Stimulated activated CD4-positive, alpha-beta T cell treated with anti-CD3 and anti-CD28 coated beads, Interleukin-15, amount 100 ng/mL, for 48 hours (primary cell): ENCODE results near the gene FAM3D.
A peak's percentile ranks its signal among the peaks of the same experiment; 100 is the strongest.
"Not testable (repeated sequence)": the region's sequence is repeated elsewhere in the genome, so short reads cannot be mapped to it uniquely, and the experiment has no call there.

ENCODE experiments used
- DNase-seq, 2 donors: peaks; one replicate each; pipeline ENCODE4 v3.0.0-alpha.2; 2020; ENCODE audit warnings: low read depth in 2 of 2

FAM3D gene

GRCh38 chr3:58683466-58683865 is 16.9 kb upstream of the FAM3D start:
- DNase-seq = peak; percentile 10 to 13

GRCh38 chr3:58683001-58683458 is 16.5 kb upstream of the FAM3D start:
- no peak for DNase-seq

- DNase-seq = no peak
These were observed 15.3 kb upstream of the FAM3D start for GRCh38 chr3:58681863-58682262.

GRCh38 chr3:58680879-58681525 is 14.4 kb upstream of the FAM3D start:
- DNase-seq = no peak

GRCh38 chr3:58679974-58680666 is 13.5 kb upstream of the FAM3D start:
- no peak for DNase-seq

GRCh38 chr3:58679446-58679845 is 12.9 kb upstream of the FAM3D start:
- DNase-seq = no peak

- DNase-seq = not testable (repeated sequence)
These were observed 11.8 kb upstream of the FAM3D start for GRCh38 chr3:58678177-58678970.

GRCh38 chr3:58672880-58673279 is 6.3 kb upstream of the FAM3D start:
- DNase-seq = no peak

GRCh38 chr3:58672451-58672850 is 5.9 kb upstream of the FAM3D start:
- no peak for DNase-seq

- DNase-seq = no peak
These were observed 4.0 kb upstream of the FAM3D start for GRCh38 chr3:58670506-58671135.

- no peak for DNase-seq
These were observed 1.7 kb upstream of the FAM3D start for GRCh38 chr3:58668247-58668646.

GRCh38 chr3:58667704-58668103 is 1.1 kb upstream of the FAM3D start:
- DNase-seq = no peak

GRCh38 chr3:58667229-58667628 is 655 bp upstream of the FAM3D start:
- no peak for DNase-seq

GRCh38 chr3:58665405-58665804 is 1.2 kb downstream of the FAM3D start:
- no peak for DNase-seq

- DNase-seq = no peak
These were observed 2.0 kb downstream of the FAM3D start for GRCh38 chr3:58664611-58665010.

- no peak for DNase-seq
These were observed 4.6 kb downstream of the FAM3D start for GRCh38 chr3:58661836-58662420.

- DNase-seq = no peak
These were observed 5.6 kb downstream of the FAM3D start for GRCh38 chr3:58660998-58661397.

GRCh38 chr3:58659051-58659675 is 7.4 kb downstream of the FAM3D start:
- DNase-seq = no peak

- no peak for DNase-seq
These were observed 8.1 kb downstream of the FAM3D start for GRCh38 chr3:58658508-58658907.

- DNase-seq = no peak
These were observed 8.9 kb downstream of the FAM3D start for GRCh38 chr3:58657571-58658141.

- DNase-seq = no peak
These were observed 9.5 kb downstream of the FAM3D start for GRCh38 chr3:58657036-58657520.
